HG02840 (cell line): ENCODE data around the gene SEMA4D.
A peak's percentile ranks its signal among the peaks of the same experiment; 100 is the strongest.

Source experiments
- ATAC-seq: cut with Tn5 transposase; IDR thresholded peaks from one replicate; pipeline ENCODE4 v1.9.1; 2021; ENCODE audit warnings: mild to moderate bottlenecking, moderate library complexity, moderate number of reproducible peaks; ENCODE audit not compliant: unreplicated experiment, low FRiP score

Gene SEMA4D

DNA sequence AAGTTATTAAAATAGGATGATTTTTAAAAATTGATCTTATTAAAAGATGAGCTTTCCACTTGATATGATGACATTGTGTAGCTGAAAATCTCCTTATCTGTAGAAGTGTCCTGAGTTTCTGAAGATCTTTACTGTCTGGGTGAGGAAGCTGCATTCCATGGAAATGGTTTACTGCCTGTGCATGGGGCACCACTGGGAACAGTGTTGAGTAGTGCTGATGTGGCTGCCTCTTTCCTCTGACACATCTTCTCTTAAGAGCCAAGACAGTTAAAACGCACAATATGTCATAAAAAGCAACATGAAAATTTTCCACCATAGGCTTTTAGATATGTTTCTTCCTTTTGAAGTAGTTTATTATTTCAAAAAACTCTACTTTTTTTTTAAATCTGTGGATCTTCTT lies 155.0 kb downstream of the SEMA4D start:
- ATAC-seq, result no peak

DNA sequence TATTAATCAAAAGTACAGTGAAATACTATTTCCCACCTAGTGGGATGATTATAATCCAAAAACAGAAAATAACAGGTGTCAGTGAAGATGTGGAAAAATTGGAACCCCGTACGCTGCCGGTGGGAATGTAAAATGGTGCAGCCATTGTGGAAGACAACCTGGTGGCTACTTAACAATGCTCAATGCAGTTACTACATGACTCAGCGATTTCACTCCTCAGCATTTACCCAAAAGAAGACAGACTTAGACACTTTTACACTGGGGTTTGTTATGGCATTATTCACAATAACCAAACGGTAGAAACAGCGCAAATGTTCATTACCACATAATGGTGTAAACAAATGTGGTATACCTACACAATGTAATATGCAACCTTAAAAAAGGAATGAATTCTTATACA lies 155.7 kb downstream of the SEMA4D start:
- no peak for ATAC-seq

DNA sequence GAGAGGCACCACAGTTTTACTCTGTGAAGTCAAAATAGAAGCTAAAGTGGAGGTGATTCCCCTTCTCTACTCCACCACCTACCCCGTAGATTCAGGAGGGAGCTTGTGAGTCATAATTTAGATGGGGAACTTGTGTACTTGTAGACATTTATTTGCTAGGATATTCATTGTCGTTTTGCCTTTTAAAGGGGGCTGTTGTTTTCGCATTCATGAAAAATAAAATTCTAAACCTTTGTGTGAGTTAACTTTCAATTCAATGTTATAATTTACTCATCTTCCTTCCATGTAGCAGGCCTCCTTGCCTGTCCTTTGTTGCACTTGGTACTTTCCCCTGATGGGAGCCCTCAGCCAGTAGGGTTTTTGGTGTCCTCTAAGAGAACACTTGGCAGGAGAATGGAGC lies 157.6 kb downstream of the SEMA4D start:
- no peak for ATAC-seq

DNA sequence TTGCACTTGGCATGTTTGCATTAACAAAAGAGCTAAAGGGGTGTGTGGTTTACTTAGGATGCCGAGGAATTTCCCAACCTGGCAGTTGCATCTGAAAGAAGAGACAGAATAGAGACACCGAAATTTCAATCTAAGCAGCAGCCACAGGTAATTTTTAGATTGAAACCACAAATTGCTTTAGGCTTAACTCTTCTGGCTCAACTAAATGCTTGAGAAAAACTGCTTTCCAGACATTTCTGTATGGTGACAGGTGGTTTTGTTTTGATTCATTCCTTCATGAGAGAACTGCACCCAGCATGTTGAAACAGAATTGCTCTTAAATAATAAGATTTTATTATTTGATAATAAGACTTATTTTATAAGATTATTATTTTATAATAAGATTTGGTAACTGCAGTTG lies 158.1 kb downstream of the SEMA4D start:
- ATAC-seq, result no peak

DNA sequence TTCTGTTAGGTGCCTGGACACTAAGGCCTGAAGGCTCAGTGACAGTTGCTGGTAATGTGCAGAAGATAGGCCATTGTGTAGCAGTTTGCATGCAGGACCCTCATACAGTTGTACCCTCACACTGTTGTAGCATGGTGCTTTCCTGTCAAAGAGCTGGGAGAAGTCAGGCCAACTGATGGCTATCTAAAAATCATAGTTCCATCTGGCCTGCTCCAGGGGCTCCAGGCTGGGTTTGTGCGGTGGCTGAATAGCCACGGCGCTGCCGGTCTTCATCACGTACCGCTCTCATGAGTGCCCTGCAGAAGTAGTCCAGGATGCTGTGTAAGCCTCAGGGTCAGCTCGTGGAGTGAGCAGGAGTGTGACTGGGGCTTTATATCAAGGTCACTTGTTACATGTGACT lies 167.4 kb downstream of the SEMA4D start:
- no peak for ATAC-seq

DNA sequence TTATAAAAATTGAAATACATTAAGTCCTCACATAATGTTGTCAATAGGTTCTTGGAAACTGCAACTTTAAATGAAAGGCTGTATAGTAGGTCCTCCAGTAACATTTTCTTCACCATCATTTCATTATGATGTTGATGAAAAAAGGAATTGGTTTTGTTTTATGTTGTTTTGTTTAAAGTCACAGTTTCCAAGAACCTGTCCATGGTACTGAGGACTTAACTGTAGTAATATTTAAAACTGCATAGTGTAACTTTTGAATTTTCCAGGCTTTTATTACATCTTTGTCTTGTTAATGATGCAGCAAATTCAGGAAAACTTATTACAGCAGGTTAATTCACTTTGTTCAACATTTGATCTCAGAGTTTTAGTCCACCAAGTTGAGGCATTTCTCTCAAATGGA lies 168.0 kb downstream of the SEMA4D start:
- ATAC-seq, result no peak

DNA sequence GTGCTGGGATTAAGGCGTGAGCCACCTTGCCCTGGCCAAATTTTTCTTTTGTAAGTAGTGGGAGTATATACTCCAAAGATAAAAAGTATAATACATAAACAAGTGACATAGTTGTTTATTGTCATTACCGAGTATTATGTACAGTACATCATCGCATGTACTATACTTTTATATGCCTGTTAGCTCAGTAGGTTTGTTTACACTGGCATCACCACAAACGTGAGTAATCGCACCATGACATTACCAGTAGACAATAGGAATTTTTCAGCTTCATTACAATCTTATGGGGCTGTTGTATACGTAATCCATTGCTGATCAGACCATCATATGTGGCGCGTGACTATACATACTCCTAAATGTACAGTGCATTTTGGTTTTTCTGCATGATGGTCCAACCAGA lies 169.8 kb downstream of the SEMA4D start:
- no peak for ATAC-seq

DNA sequence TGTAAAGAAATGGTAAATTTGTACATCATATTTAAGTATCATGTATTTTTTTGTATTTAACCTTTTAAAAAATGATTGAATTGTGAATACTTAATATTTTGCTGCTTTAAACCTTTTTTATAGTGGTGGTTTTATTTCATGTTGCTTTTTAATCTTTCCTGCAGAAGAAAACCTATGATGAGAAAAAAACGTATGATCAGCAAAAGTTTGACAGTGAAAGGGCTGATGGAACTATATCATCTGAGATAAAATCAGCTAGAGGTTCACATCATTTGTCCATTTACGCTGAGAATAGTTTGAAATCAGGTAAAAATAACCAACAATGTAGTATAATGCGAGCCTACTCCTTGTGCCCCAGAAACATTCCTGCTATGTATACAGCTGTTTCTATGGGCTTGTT lies 172.2 kb downstream of the SEMA4D start:
- no peak for ATAC-seq

DNA sequence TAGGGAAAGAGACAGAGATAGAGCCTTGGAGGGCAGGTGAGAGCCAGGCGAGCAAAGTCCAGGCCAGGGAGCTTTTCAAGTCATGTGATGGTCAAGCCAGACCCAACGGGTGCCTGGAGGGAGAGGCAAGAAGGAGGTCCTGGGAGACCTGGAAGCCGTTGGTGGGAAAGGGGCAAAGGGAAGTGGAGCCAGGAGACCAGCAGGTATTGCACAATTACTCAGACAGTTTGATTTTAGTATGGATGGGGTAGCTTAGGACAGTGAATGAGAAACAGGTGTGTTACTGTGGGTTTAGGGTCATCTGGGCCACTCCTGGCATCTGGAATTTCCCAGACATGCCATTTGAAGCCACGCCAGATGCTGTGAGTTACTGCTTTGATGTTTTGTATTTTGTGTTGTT lies 174.5 kb downstream of the SEMA4D start:
- no peak for ATAC-seq

DNA sequence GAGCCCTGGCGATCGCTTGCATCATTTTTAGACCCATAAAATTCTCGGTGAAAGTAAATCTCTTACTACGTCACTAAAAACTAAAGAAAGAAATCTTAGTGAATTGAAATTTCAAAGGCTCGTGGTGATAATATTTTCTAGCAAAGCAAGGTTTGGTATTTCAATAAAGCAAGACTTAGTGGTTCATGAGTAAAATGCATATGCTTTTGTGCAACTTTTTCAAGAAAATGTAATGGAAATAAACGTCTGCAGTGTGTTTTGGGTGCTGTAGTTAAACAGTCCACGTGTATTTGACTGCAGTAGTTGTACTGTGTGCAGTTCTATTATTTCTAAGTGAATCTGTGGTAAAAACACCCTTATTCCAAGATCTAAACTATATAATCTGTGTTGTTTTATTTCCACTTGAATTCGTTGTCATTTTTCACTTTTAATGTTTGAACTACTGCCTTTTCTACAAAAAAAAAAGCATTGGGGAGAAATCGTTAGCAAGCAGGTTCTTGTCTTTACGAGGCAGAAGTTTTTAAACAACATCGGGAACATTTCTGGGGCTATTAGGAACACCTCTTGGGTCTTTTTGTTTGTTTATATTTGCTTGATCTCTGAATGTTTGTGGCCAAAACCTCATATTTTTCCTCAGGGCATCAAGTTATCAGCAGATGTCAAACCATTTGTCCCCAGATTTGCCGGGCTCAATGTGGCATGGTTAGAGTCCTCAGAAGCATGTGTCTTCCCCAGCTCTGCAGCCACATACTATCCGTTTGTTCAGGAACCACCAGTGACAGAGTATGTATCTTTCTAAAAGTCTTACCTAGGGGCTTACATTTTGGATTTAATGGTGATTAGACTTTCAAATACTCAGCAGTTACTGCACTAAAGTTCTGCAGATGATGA lies 178.7 kb downstream of the SEMA4D start:
- ATAC-seq, result no peak

DNA sequence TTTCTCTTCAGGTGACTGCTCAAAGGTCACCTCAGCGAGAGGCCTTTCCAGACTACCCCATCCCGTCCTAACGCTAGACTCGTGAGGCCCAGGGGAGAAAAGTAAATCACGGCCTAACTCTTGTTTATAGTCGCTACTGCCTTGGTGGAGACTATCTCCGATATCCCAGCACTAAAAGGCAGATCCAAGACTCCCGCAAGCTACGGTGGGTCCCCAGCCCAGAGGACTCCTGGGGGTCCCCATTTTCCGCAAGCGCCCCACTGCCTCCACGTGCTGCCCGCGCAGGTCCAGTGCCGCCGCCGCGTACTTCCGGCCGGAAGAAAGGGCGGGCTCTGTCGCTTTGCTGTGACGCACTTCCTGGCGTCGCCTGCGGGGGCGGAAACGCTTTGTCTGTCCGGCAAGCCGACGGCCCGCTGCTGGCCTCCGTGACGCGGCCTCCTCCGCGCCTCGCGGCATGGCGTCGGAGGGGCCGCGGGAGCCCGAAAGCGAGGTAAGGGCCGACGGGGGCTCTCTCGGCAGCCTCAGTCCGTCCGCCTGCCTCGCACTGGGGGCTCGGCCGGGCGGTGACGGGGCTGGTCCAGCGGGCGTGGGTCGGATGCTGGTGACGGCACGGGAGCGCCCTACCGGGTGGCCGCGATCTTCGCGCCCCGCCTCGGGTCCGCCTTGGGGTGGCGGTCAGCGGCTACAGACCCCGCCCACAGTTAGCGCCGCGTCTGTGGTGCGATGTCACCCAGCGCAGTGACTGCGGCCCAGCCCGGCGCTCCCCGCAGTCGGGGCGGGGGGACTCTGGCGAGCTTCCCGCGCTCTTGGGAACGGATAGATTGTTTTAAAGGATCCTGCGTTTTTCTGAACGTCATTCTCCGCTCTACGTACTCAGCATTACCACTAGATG lies 179.5 kb downstream of the SEMA4D start, which contains the start of gene SECISBP2:
Gene SECISBP2, plus strand, starts transcription at position 378 of the 892 bp plus-strand sequence. Its CDS starts 77 bp downstream, at position 455.
- ATAC-seq, result peak; percentile 90

DNA sequence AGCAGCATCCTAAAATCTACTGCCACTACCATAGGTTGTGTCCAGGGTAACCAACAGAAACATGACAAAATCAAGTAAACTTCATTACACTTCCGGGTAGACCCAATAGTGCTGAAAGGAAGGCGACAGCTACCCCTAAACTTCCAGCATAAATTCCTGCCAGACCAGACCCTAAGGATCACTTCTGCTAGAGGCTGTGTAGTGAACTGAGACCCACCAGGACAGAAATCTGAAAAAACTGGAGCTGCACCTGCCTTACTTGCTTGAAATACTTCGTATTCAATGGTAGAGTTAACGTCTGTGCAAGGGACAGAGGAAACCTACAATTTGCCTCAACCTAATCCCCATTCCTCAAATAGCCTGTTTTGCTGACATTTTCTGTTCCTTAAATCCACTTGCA lies 180.6 kb downstream of the SEMA4D start:
- no peak for ATAC-seq

DNA sequence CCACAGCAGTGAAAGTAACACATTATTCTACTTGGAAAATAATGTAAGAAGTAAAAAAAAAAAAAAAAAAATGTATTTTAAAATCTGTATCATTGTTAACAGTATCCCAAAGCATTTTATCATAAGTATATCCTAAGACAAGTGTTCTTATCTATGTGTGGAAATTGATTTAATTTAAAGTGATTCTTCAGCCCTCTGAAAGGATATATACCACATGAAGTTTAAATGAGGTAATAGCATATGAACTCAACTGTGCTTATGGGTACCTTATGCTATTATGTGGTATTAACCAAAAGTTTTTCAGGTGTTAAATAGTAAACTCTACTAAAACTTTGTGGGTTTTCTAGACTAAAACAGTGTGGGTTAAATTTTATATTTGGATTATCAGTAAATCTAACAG lies 182.4 kb downstream of the SEMA4D start:
- ATAC-seq, result no peak

DNA sequence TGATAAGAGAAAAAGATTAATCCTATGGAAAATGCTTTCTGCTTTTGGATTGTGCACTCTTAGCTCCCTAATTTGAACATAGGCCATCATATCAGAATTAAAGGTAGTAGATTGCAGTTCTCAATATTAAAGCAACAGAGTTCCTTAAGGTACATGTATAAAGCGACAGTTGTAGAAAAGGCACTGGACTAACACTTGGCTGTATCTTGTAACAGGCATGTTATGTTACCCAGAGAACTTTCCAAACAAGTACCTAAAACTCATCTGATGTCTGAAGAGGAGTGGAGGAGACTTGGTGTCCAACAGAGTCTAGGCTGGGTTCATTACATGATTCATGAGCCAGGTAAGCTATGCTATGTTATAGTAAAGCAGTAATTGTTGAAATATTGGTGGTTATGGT lies 183.0 kb downstream of the SEMA4D start:
- ATAC-seq, result no peak

DNA sequence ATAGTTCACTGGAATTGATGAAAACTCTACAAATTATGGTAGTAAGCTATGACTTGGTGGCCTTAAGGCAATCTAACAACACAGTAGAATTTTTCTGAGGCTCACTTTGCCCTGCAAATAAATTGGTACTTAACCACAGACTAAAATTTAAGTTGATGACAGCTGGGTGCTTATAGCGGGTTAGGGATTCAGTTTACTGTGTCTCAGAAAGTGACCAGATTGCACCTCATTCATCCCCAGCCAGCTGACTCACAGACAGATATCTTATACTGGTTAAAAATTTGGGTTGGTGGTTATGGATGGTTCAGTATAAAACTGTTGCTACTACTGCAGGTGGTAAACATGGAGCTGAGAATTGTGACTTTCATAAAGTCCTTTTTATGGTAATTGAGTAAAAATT lies 184.1 kb downstream of the SEMA4D start:
- ATAC-seq, result no peak

DNA sequence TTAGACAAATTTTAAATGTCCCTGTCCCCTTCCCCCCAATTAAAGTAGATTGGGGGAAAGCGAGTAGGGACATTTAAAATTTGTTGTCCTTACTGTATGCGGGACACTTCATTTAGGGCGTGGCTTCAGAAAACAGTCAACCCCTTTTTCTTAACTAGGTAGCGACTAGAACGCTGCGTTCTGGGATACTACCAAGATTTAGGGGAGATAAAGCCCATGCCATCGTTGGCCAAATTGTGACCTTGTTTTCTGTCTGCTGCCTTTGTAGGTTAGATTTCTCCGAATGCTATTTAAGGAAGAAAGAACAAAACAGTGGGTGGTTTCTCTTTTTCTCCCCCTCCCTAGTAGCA lies 185.7 kb downstream of the SEMA4D start:
- no peak for ATAC-seq

DNA sequence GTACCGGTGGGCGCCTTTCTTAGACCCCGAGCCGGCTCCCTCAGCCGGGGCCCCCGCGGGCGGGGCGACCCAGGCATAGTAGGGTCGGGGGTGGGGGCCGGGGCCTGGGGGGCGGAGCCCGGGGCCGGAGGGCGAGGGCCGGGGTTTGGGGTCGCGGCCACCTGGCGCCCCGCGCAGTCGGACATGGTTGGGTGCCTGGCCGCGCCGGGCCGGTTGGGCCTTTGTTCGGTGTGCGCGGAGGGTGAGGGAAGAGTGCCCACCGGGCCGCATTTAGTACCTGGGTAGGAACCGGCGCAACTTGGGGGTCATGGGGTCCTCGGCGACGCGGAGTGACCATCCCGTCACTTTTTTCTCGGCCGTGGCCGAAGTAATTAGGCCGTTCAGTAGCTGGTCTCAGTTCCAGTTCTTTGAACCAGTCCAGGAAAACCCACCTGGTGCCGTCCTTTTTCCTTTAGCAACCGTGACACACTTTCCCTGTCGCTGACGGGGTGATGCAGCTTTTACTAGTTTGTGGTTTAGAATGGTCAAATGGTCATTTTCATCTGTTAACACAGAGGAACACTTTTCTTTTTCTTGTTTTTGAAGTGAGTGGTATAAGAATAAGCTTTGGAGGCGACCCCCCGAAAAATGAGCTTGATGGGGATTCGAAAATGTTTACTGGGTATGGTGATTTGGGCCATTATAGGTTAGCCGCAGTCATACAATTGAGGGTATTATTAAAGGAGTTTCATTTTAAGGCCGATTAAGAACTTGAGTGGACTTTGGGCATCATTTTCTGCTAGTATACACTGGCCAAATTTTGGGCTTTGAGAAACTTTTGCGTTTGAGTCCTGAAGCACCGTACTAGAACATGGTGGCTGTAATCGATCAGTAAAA lies 186.3 kb downstream of the SEMA4D start:
- ATAC-seq, result no peak
